OCI-LY7 (cell line): ENCODE measurements around the gene URGCP.

ENCODE experiments used
- CTCF ChIP-seq: fragments of 200-600 bp; sonication (generic); conservative IDR thresholded peaks from 2 replicates; pipeline ENCODE4 v1.5.1; 2014; ENCODE audit warnings: mild to moderate bottlenecking, antibody characterized with exemption, low read length, moderate library complexity, mixed read lengths
- EZH2phosphoT487 ChIP-seq: fragments of 200-600 bp; sonication (generic); IDR thresholded peaks from 2 replicates; pipeline ENCODE4 v1.6.1; 2018; ENCODE audit warnings: low read depth, borderline replicate concordance, mild to moderate bottlenecking, mixed run types, antibody characterized with exemption, low read length, moderate library complexity, mixed read lengths

GRCh38 chr7:43921423-43921822 is 15.0 kb upstream of the URGCP start:
- TF ChIP-seq CTCF (no peak), EZH2phosphoT487 (no peak)
